GM21390 (cell line): ENCODE results near the gene COL18A1.

Source experiments
- ATAC-seq: cut with Tn5 transposase; IDR thresholded peaks from one replicate; pipeline ENCODE4 v1.9.1; 2021; ENCODE audit not compliant: unreplicated experiment

Gene COL18A1

DNA sequence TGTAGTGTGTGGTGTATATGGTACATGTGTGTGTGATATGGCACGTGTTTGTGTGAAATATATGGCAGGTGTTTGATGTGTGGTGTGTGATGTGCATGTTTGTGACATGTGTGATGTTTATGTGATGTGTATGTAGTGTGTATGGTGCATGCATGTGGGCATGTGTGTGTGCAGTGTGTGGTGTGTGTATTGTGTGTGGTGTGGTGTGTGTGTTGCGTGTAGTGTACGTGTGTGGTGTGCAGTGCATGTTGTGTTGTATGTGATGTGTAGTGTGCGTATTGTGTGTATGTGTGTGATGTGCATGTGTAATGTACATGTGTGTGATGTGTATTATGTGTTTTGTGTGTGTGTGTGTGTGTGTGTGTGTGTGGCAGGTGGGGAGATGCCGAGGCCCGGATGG lies 71.6 kb downstream of the COL18A1 start:
- no peak for ATAC-seq

DNA sequence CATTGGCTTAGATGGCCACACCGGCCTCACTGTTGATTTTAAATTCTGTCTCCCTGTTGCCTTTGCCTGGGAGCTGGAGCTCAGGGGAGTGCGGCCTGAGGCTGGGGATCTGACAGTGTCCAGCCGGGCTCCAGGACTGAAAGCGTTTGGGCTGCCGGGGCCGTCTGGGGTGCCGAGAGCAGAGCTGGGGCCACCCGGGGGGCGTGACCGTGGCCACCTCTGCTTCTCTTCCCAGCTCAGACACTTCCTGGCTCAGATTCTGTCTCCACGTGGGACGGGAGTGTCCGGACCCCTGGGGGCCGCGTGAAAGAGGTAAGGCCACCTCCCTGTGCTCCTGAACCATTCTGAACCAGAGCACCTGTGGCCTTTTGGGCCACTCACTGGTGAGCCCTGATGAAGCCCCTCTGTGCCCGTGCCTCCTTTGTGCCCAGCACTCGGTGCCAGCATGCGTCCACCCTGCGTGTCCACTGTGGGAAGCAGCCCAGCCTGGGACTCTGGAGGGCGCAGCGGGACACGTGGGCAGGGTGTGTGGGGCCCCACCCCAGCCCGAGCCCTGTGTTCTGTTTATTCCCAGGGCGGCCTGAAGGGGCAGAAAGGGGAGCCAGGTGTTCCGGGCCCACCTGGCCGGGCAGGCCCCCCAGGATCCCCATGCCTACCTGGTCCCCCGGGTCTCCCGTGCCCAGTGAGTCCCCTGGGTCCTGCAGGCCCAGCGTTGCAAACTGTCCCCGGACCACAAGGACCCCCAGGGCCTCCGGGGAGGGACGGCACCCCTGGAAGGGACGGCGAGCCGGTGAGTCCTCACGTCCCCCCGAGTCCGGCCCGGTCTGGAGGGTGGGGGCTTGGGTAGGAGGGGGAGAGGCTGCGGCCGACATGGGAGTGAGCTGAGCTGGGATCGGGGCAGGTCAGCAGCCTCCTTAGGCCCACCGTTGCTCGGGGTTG lies 72.5 kb downstream of the COL18A1 start:
- no peak for ATAC-seq

DNA sequence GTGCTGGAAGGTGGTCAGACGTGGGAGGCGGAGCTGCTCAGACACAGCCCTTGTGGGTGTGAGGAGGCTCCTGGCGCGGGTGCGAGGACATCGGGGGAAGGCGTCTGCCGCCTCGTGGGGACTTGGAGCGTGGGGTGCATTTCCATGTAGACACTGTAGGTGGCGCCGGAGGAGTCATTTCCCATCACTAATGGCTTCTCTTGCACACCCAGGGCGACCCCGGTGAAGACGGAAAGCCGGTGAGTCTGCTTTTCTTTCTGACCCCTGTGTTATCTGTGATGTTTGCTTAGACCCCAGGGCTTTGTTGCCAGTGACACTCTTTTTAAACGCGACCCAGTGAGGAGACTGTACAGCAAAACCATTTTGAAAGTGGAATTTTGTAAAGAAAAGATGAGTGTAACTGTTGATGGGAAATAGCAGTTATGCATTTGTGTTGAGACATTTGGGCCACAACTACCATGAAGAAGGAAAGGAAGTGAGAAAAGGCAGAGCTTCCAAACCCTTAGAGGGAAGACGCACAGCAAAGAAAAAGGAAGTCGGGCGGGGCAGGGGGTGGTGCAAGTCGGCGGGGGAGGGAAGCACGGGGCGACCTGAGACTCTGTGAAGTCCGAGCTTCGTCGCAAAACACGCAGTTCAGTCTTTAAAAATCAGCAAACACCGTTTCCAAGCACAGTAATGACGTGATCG lies 73.3 kb downstream of the COL18A1 start:
- no peak for ATAC-seq

DNA sequence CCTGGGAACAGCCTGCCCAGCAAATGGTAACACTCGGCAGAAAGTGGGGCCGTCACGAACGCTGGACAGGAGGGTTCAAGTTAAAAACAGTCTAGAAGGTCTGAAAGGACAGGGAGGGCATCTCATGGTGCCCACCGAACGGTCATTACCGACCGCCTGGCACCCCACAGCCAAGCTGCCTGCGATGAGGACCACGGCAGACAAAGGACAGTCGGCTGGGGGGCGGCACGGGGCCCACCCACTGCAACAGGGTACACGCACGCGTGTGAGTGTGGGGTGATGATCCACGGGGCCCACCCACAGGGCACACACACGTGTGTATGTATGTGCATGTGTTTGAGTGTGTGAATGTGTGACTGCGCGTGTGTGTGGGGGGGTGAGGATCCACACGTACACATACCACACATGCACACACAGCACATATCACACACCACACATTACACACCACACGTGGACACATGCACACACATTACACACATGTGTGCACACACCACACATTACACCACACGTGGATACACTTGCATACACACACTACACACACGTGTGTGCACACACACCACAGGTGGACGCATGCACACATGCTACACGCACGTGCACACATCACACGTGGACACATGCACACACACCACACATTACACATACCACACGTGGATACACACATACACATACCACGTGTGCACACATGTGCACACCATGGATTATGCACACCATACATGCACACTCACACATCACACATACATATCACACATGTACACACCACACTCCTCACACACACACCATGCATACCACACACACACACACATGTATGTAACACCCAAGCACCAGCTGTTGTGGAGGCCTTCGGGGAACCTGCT lies 74.1 kb downstream of the COL18A1 start:
- no peak for ATAC-seq

DNA sequence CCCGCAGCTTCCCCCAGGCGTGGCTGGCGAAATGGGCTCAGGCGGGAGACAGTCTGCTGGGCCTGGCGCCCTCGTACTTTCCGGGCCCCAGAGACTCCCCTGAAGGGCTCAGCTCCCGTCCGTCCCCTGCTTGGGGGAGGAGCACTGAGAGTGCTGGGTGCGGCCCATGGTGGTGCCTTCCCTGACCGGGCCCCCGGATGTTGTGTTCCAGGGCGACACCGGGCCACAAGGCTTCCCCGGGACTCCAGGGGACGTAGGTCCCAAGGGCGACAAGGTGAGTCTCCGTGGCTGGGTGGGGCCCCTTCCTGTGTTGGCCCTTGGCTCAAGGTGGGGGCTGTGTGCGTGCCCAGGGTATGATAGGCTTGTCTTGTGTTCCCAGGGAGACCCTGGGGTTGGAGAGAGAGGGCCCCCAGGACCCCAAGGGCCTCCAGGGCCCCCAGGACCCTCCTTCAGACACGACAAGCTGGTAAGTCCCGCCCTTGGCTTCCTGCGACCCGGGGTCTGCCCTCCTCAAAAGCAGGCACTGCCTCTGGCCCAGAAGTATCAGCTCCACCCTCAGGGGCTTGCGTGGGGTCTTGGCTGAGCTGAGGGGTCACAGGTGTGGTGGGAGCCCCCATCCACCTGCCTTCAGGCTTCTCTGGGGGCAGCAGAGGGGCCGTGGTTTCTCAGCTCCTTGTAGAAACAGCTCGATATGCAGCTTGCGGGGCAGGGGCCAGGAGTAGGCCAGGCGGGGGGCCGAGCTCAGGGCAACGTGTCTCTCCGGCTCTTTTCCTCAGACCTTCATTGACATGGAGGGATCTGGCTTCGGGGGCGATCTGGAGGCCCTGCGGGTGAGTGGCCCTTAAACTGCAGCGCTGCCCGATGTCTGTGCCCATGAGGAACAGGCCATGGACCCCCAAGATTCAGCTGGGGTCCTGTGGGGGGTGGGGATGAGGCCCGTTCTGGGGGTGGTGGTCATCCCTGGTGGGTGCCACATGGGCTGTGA lies 75.0 kb downstream of the COL18A1 start:
- ATAC-seq, result no peak

DNA sequence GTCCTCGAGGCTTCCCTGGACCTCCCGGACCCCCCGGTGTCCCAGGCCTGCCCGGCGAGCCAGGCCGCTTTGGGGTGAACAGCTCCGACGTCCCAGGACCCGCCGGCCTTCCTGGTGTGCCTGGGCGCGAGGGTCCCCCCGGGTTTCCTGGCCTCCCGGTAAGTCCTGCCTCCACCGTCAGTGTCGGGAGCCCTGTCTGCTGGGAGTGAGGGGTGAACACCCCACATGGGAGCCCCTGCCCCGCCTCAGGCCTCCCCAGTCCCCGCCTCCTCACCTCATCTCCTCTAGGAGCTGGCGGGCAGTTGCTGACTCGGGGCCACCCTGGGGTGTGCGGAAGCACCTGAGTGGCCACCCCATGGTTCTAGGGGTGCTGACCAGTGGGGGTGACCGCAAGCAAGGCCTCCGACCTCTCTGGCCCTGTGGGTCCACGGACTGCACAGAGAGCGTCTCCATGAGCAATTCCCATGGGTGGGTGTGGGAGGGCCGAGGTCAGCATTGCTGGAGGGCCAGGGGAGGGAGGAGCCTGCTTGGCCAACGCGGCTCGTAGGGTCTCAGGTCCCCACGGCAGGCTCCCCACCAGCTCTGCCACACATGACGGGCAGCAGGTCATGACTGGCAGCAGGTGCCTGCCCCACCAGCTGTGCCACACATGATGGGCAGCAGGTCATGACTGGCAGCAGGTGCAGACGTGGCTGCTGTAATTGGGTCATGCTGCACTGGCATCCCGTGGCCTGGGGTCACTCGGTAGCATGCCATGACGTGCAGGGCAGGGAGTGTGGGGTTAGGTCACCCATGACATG lies 75.9 kb downstream of the COL18A1 start:
- no peak for ATAC-seq

DNA sequence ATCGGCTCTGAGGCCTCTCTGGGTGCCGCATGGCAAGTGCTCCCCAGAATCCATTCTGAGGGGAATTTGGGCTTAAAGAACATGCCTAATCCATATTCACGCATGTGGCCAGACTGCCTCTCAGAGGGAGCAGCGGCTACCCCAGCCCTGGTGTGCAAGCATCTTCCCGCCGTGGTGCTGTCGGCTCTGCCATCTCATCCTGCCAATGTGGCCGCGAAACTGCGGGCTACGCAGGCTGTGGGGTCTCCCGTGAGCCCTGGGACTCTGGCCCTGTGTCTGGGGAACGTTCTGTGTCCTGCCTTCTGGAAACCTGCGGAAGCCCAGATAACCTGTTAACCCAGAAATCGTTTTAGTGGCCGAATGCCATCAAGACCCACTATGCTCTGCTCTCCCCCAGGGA lies 76.6 kb downstream of the COL18A1 start:
- ATAC-seq, result no peak

DNA sequence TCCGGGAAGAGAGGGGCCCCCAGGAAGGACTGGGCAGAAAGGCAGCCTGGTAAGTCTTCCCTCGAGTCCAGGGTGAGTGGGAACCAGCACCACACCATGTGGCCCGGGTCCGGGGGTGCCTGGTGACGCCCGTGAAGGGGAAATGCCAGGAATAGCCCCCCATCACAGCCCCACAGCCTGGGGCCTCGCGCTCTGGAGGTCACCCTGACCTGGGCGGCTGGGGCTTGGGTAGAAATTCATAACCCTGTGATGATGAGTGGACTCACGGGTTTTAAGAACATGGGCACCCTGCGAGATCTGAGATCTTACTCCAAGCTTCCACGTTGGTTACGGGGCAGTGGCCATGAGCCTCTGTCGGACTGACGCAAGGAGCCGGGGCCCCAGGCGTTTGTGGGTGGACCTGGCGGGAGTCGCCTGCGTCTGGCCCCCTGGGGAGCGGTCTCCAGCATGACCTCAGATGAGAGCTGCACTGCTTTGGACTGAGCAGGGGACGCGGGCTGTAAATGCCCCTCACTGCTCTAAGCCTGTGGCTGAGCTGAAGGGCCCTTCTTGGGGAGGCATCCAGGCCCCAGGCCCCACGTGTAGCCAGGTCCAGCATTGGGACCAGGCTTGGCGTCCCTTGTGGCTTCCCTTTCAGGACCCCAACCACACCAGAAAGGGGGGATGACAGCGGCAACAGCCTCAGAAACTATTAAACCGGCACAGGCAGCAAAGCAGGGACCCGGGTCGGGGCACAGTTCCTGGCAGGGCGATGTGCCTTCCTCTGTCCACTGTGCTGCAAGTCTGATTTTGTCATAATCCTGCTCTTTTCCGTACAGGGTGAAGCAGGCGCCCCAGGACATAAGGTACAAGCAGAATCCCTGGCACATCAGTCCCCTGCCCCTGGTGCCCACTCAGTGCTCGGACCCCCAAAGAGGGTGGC lies 77.3 kb downstream of the COL18A1 start:
- no peak for ATAC-seq

DNA sequence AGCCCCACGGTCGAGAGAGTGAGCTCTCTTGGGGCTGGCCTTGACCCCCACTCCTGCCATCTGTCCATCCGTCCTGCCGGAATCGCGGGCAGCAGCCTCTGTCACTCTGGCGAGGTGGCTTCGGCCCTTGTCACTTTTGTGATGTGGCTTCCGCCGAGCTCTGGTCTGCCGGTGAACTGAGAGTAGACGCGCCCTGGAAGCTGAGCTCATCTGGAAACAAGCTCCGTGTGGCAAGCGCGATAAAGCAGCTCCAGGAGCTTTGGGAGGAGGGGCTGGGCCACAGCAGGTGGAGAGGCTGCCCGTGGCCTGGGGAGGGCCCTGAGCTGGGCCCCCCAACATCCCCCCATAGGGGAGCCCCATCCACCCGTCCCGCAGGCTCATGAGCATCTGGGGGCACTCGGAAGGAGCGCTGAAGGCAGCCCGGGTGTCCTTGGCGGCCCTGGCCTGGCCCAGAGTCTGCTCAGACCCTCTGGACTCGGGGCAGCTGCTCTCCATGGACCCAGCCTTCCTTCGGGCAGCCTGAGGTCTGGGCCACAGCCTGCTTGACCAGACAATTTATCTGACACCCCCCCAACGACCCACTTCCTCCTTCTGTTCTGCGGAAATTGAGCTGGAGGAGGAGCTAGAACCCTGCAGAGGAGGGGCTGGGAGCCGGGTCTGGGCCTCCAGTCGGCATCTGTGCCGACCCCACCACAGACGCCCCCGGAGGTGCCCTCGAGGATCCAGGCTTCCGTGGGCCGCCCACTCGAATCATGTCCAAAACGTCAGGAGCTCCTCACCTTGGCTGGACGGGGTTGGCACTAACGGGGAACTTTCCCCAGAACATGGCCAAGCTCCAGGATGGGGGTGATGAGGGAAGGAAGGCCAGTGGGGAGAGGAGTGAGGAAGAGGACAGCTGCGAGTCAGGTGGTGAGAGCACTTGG lies 78.2 kb downstream of the COL18A1 start:
- no peak for ATAC-seq

DNA sequence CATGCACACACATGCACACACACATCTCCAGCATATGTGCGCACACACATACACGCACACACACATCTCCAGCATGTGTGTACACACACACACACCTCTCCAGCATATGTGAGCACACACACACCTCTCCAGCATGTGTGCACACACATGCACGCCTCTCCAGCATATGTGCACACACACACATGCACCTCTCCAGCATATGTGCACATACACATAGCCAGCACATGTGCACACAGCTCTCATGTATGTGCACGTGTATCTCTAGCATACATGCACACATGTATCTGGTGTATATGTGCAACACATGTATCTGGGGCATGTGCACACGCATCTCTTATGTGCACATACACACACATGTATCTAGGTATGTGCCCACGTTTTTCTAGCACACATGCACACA lies 79.4 kb downstream of the COL18A1 start:
- ATAC-seq, result no peak

DNA sequence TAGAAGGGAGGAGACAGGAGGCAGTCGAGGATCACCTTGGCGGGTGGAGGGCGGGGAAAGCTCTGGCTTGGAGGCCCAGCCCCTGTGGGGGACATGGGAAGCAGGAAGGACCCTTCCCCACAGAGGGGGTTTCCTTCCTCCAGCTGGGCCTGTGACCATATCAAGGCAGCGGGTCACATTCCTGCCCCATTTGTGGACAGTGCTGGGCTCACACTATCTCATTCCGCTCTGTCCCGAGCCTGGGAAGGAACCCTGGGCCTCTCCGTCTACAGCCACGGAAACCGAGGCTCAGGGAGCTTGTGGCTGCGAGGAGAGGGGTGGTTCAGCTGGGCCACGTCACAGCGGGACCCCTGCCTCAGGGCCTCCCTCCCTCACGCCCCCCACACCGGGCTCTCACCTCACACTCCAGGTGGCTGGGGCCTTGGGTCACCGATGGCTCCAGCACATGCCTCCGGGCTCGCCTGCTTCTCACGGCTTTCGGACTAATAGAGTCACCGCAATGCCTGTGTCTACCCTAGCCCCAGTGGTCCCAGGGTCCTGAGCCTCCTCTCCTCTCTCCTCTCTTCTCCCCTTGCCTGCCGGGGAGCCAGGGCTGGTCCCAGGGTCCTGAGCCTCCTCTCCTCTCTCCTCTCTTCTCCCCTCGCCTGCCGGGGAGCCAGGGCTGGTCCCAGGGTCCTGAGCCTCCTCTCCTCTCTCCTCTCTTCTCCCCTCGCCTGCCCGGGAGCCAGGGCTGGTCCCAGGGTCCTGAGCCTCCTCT lies 80.9 kb downstream of the COL18A1 start:
- ATAC-seq, result no peak

DNA sequence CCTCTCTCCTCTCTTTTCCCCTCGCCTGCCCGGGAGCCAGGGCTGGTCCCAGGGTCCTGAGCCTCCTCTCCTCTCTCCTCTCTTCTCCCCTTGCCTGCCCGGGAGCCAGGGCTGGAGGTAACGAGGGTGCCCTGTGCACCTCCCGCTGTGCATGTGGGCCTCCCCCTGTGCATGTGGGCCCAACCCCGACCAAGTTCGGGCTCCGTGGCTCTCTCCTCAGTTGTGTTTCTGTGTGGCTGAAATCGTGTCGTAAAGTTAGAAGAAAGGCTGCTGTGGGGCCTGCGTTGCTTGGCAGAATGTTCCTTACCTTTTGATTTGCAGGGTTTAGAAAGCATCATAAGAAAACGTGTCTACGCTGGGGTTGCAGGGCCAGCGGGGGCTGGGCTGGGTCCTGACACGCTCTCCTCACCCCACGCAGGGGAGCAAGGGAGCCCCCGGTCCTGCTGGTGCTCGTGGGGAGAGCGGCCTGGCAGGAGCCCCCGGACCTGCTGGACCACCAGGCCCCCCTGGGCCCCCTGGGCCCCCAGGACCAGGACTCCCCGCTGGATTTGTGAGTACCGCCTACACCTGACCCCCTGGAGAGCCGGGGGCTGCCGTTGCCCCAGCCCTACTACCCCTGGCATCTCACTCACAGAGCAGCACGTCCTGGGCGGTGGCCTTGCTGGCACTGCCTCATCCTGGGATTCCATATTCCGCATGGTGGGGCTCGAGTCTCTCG lies 81.6 kb downstream of the COL18A1 start:
- ATAC-seq, result no peak

DNA sequence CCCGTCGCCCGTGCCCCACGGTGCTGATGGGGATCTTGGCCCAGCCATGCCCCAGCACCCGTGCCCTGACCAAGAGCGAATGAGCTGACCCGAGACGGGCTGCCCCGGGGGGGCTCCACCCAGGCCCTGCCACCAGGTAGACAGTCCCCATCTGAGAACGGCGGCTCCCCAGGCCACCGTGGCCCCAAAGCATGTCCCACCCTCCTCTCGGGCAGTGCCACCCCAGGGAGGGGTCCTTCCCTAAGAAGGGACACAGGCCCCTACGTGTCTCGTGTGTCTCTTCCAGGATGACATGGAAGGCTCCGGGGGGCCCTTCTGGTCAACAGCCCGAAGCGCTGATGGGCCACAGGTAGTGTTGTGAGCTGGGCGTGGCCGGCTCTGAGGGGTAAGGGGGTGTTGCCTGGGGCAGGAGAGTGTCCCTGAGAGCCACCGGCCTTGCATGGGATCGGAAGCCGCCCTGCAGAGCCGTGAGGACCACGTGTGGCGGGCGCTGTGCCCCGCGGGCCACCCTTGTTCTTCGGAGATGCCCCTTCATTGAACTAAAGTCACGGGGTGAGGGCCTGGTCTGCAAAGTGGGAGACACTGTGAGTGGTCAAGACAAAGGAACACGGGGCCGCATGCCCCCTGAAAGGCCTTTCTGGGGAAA lies 82.3 kb downstream of the COL18A1 start:
- no peak for ATAC-seq

DNA sequence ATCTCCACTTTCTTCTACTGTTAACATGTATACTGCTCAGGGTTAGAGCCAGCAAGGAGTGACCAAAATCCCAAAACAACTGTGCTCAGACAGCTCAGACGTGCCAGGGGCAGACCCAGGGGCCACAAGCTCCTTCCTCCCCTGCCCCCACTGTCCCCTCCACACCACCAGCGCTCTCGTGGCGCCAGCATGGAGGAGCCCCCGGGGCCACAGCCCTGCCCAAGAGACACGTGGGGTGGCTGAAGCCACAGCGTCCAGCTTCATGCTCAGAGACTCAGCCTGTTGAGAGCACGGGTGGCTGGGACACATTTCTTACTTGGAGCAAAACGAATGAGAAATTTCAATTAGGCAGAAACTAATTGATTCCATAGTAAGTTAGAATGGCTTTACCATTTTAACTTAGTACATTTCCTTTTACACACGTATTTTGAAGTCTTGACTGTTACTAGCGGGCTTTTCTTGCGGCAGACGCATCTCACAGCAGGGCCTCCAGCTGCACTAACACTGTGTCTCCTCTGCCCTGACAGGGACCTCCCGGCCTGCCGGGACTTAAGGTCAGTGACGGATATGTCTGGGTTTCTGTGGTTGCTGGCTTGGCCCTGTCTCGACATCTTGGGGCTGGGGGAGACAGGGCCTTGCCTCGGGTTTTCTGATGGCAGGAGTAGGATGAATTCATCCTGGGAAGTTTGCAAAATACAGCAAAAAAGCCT lies 83.1 kb downstream of the COL18A1 start:
- no peak for ATAC-seq
